NCI-H446 treated with DMSO at 0.1 percent for 48 hours (cell line): Measurements from ENCODE around the gene ERVMER34-1.

Experiments used
- DNase-seq: peaks from one replicate; lab custom pipeline; 2025; lab: John Stamatoyannopoulos, UW

ERVMER34-1 gene

GRCh38 chr4:52721968-52722815 is 29.0 kb downstream of the ERVMER34-1 start:
- peak; percentile 79 for DNase-seq

DNA sequence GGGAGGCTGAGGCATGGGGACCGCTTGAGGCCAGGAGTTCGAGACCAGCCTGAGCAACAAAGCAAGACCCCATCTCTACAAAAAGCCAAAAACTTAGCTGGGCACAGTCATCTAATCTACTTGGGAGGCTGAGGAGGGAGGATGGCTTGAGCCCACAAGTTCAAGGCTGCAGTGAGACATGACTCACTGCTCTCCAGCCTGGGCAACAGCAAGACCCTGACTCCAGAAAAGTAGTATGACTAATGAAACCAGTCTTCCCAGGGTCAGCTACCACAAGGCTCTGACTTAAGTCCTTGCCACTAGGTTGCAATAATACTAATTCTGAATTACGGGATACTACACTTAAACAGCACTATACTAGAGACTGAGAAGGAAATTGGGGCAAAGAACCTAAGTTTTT is 33.1 kb downstream of the ERVMER34-1 start:
- no peak for DNase-seq

GRCh38 chr4:52716364-52717151 is 34.7 kb downstream of the ERVMER34-1 start:
- no peak for DNase-seq

- DNase-seq, result no peak
Measured at GRCh38 chr4:52715914-52716313, 35.3 kb downstream of the ERVMER34-1 start.

GRCh38 chr4:52715255-52715897 is 35.8 kb downstream of the ERVMER34-1 start:
- DNase-seq, result no peak

- DNase-seq, result no peak
Measured at GRCh38 chr4:52714597-52715254, 36.5 kb downstream of the ERVMER34-1 start.

GRCh38 chr4:52713456-52713937 is 37.7 kb downstream of the ERVMER34-1 start:
- no peak for DNase-seq

GRCh38 chr4:52712251-52713130 is 38.7 kb downstream of the ERVMER34-1 start:
- DNase-seq, result peak; percentile 89

GRCh38 chr4:52711834-52712250 is 39.4 kb downstream of the ERVMER34-1 start:
- no peak for DNase-seq

- no peak for DNase-seq
Measured at GRCh38 chr4:52711272-52711671, 40.0 kb downstream of the ERVMER34-1 start.

GRCh38 chr4:52709155-52709554 is 42.1 kb downstream of the ERVMER34-1 start:
- no peak for DNase-seq

DNA sequence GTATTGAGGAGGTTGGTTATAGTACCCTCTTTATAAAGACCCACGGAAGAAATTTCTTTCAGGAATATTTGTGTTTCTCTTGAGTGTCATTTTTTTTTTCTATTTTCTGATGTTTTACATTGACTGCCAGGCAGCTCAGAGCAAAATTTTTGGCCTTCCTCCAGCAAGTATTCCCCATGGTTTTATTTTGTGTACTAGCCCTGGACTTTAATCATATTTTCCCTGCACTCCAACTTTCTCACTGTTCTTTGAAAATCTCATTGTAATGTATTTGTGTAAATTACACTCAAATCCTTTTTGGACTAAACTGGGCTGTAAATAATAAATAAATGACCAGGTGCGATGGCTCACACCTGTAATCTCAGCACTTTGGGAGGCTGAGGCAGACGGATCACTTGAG is 46.6 kb downstream of the ERVMER34-1 start:
- peak; percentile 58 for DNase-seq

GRCh38 chr4:52704133-52704532 is 47.1 kb downstream of the ERVMER34-1 start:
- peak; percentile 58 for DNase-seq

DNA sequence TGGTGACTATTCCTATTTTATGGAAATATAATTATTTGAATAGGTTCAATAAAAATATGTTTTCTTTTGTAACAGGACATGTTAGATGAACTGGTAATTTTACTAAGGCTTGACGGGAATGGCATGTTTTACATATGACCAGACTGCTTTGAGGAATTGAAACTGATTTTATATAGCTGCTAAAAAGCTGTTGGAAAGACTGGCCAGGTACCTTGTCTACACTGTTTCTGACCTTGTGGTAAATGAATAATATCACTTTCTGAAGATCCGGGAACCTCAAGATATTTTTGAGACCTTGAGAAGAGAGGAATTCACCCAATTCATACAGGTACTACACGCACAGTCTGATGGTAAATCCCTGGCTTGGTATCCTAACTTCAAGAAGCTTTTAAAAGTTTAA is 50.0 kb downstream of the ERVMER34-1 start:
- no peak for DNase-seq

DNA sequence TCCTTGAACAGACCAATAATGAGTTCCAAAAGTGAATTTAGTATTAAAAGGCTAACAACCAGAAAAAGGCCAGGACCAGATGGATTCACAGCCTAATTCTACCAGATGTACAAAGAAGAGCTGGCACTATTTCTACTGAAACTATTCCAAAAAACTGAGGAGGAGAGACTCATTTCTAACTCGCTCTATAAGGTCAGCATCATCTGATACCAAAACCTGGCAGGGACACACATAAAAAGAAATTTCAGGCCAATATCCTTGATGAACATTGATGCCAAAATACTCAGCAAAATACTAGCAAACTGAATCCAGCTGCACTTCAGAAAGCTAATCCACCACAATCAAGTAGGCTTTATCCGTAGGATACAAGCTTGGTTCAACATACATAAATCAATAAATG is 56.3 kb downstream of the ERVMER34-1 start:
- peak; percentile 93 for DNase-seq

- no peak for DNase-seq
Measured at GRCh38 chr4:52693492-52693891, 57.7 kb downstream of the ERVMER34-1 start.
